Measurements from ENCODE around the gene ALPL.
A peak's percentile ranks its signal among the peaks of the same experiment; 100 is the strongest.
"Not testable (repeated sequence)": the region's sequence is repeated elsewhere in the genome, so short reads cannot be mapped to it uniquely, and the experiment has no call there.

The ALPL gene

GRCh38 chr1:21563971-21564370, 54.7 kb downstream of the ALPL start:
- DNase-seq = no peak

GRCh38 chr1:21564521-21565095, 55.4 kb downstream of the ALPL start:
- no peak for DNase-seq

- DNase-seq = no peak
These were observed 56.1 kb downstream of the ALPL start for GRCh38 chr1:21565285-21565684.

- not testable (repeated sequence) for DNase-seq
These were observed 57.1 kb downstream of the ALPL start for GRCh38 chr1:21566361-21566760.

GRCh38 chr1:21567241-21568005, 58.2 kb downstream of the ALPL start:
- no peak for DNase-seq

- no peak for DNase-seq
These were observed 59.0 kb downstream of the ALPL start for GRCh38 chr1:21568006-21568746.

- DNase-seq = no peak
These were observed 59.7 kb downstream of the ALPL start for GRCh38 chr1:21568809-21569385.

- no peak for DNase-seq
These were observed 60.8 kb downstream of the ALPL start for GRCh38 chr1:21569820-21570527.

- DNase-seq = no peak
These were observed 61.3 kb downstream of the ALPL start for GRCh38 chr1:21570528-21570875.

GRCh38 chr1:21570885-21571284, 61.7 kb downstream of the ALPL start:
- no peak for DNase-seq

- DNase-seq = peak; percentile 11
These were observed 63.0 kb downstream of the ALPL start for GRCh38 chr1:21572221-21572620.

GRCh38 chr1:21572735-21573277, 63.6 kb downstream of the ALPL start:
- DNase-seq = no peak

GRCh38 chr1:21573475-21573874, 64.3 kb downstream of the ALPL start:
- no peak for DNase-seq

GRCh38 chr1:21573971-21574465, 64.8 kb downstream of the ALPL start:
- peak; percentile 96 for DNase-seq

- DNase-seq = peak; percentile 88
These were observed 65.4 kb downstream of the ALPL start for GRCh38 chr1:21574466-21575151.

GRCh38 chr1:21575351-21575942, 66.2 kb downstream of the ALPL start:
- no peak for DNase-seq

- no peak for DNase-seq
These were observed 67.0 kb downstream of the ALPL start for GRCh38 chr1:21576031-21576797.

GRCh38 chr1:21576798-21577187, 67.6 kb downstream of the ALPL start:
- no peak for DNase-seq

GRCh38 chr1:21577324-21577723, 68.1 kb downstream of the ALPL start:
- no peak for DNase-seq

GRCh38 chr1:21577933-21578332, 68.7 kb downstream of the ALPL start:
- no peak for DNase-seq

- no peak for DNase-seq
These were observed 70.6 kb downstream of the ALPL start for GRCh38 chr1:21579791-21580190.
